Fibroblast of the conjunctiva (primary cell): ENCODE results near the gene HOXA13.

ENCODE experiments used
- DNase-seq: peaks from one replicate; pipeline ENCODE4 v3.0.0-alpha.2; 2010; ENCODE audit warnings: low read depth

Gene HOXA13

GRCh38 chr7:27159266-27160144, 40.4 kb downstream of the HOXA13 start:
- DNase-seq = no peak

GRCh38 chr7:27158436-27159265, 41.2 kb downstream of the HOXA13 start:
- no peak for DNase-seq

GRCh38 chr7:27157702-27158431, 42.0 kb downstream of the HOXA13 start:
- DNase-seq = no peak

GRCh38 chr7:27156916-27157701, 42.8 kb downstream of the HOXA13 start:
- no peak for DNase-seq

GRCh38 chr7:27156508-27156898, 43.4 kb downstream of the HOXA13 start, which contains the start of gene HOXA7:
HOXA7 (minus strand) TSS chr7:27156675; CDS start chr7:27156545, 130 bp downstream.
- DNase-seq = no peak

GRCh38 chr7:27155816-27156507, 43.9 kb downstream of the HOXA13 start:
- no peak for DNase-seq

GRCh38 chr7:27154901-27155815, 44.7 kb downstream of the HOXA13 start:
- DNase-seq = no peak

- DNase-seq = no peak
Observed at GRCh38 chr7:27154369-27154768, 45.5 kb downstream of the HOXA13 start.

DNA sequence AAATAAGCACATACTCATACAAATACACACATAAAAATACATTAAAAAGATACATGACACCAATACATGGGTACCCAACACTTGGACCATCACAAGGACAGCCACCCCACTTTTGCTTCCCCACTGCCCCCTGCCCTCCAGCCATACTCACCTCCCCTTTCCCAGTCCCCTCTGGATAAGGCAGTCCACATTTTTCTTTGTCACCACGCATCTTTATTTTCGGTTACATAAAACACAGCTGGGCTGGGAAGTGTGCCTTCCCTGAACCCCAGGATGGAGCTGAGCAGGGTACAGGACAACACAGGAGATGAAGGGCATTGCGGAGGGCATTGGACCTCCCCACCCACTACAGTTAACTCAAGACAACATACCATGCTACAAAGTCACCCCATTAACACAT, 46.4 kb downstream of the HOXA13 start:
- no peak for DNase-seq

DNA sequence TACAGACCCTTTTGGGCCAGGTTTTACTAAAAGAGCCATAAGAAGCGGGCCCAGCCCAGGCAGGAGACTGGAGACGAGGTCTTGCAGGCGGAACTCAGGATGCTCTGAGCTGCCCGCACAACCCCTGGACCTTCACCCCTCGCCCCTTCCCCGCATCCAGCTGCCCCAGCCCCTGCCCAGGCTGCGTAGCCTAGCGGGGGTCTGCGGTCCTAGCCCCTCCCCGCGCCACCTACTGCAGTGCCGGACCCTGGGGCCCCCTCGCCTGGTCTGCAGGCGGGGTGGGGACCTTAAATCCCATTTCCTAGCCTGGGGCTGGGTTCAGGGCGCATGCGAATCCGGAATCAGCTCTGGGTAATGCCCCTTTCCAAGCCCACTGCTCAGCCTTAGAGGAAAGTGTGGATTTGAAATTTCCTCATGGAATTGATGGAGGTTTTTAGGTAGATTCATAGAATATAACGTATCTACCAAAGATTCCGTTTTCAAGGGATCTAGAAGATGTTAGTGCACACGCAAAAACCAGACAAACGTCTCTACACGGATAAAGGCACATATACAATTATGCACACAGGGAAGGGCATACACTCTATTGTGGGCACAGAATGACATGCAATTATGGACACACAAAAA, 47.0 kb downstream of the HOXA13 start:
- no peak for DNase-seq

- no peak for DNase-seq
Observed at GRCh38 chr7:27151931-27152815, 47.7 kb downstream of the HOXA13 start, which contains the start of gene HOXA3. HOXA3 (minus strand) TSS chr7:27152583; CDS start chr7:27110640, 41,943 bp downstream.

DNA sequence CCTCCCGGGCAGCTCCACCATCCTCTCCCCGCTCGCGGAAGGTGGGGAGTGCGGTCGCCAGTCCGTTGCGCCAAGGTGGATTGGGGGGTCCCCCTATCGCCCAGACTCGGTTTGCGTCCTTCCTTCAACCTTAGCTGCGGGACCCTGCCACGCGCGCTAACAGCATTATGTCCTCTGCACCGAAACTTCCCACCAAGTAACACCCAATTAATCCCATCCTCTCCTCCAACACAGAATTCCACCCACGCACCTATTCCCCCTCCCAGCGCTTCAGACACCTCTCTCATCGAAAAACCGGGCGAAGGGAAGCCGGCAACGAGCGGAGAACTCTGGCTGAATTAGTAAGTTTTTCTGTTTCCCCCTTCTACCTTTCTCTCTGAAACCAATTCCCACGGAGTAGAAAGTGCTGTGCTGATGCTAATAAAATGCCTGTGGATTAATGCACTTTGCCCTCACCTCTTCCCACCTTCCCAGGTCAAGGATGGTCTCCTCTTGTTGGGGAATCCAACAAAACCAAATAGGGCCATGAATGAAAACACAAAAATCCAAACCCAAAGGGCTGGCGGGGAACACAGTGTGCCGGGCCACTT, 48.5 kb downstream of the HOXA13 start:
- DNase-seq = no peak

GRCh38 chr7:27150568-27151340, 49.1 kb downstream of the HOXA13 start:
- DNase-seq = peak; percentile 18

DNA sequence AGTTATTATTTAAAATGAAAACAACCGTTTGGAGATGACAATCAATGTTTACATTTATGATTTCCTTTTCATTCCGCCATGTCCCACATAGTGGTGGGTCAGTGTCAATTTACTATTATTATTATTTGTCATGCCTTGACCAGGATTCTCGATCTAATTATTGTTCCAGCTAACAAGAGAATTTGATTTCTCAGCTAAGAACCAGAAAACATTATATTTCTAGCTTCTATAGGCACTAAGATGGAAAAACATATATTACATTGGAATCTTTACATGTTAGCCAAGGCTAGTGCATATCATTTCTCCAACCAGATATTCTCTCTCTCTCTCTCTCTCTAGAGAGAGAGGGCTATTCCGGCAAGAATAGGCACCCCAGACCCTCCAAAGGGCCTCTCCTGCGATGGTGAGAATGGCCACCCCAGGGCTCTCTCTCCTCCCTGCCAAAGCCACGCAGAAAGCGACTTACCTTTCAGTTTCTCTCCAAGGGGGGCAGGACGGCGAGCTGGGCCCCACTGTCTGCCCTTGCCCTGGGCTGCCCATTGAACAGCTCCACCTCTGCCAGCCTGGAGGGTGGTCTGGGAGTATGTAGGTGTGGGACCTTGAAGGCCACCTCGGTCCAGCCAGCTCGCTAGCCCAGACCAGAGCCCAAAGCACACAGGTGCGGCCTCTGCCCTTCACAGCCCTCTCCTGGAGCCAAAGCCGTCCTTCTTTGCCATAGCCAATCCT, 49.9 kb downstream of the HOXA13 start:
- no peak for DNase-seq

- DNase-seq = no peak
Observed at GRCh38 chr7:27148756-27149641, 50.9 kb downstream of the HOXA13 start.
